Measurements from ENCODE around the gene WDR45B.

The WDR45B gene

DNA sequence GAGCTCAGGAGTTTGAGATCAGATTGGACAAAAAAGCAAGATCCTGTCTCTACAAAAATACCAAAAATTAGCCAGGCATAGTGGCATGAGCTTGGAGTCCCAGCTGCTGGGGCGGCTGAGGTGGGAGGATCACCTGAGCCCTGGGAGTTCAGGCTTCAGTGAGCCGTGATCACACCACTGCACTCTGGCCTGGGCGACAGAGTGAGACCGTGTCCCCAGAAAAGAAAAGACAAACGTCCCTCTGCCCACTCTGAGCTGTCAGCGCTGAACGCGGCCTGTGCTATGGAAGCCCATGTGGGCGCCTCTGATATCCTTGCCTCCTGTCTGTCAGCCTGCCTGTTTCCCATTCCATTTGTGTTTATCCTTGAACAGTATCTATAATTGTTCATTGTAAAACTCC lies 78.0 kb downstream of the WDR45B start:
- TF ChIP-seq, protein P1, sequence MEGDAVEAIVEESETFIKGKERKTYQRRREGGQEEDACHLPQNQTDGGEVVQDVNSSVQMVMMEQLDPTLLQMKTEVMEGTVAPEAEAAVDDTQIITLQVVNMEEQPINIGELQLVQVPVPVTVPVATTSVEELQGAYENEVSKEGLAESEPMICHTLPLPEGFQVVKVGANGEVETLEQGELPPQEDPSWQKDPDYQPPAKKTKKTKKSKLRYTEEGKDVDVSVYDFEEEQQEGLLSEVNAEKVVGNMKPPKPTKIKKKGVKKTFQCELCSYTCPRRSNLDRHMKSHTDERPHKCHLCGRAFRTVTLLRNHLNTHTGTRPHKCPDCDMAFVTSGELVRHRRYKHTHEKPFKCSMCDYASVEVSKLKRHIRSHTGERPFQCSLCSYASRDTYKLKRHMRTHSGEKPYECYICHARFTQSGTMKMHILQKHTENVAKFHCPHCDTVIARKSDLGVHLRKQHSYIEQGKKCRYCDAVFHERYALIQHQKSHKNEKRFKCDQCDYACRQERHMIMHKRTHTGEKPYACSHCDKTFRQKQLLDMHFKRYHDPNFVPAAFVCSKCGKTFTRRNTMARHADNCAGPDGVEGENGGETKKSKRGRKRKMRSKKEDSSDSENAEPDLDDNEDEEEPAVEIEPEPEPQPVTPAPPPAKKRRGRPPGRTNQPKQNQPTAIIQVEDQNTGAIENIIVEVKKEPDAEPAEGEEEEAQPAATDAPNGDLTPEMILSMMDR (conservative IDR thresholded peaks at IDR 0.05; ENCODE audit: low read depth, low read length): no peak
- H3K4me3 ChIP-seq (ENCODE audit: low read depth, low read length): no peak overlapping the region
- no peak for DNase-seq (ENCODE audit: low read depth)

DNA sequence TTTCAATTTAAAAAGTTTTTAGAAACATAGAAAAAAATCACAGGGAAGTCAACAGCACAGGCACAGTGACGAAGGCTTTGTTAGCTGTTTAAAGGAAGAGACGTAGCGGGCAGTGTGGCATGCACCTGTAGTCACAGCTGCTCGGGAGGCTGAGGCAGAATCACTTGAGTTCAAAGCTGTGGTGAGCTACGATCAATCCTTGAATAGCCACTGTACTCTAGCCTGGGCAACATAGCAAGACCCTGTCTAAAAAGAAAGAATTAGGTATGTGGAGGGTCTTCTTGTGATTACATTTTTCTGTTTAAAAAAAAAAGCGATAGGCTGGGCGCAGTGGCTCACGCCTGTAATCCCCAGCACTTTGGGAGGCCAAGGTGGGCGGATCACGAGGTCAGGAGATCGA lies 78.6 kb downstream of the WDR45B start:
- H3K4me3 ChIP-seq (ENCODE audit: low read depth, low read length): no peak overlapping the region
- DNase-seq (ENCODE audit: low read depth): no peak
- TF ChIP-seq, protein P1 (conservative IDR thresholded peaks at IDR 0.05; ENCODE audit: low read depth, low read length): no peak

- DNase-seq (ENCODE audit: low read depth): peak; percentile 36
- TF ChIP-seq, protein P1 (conservative IDR thresholded peaks at IDR 0.05; ENCODE audit: low read depth, low read length): no peak
These were observed 79.2 kb downstream of the WDR45B start for GRCh38 chr17:82568997-82569393.

DNA sequence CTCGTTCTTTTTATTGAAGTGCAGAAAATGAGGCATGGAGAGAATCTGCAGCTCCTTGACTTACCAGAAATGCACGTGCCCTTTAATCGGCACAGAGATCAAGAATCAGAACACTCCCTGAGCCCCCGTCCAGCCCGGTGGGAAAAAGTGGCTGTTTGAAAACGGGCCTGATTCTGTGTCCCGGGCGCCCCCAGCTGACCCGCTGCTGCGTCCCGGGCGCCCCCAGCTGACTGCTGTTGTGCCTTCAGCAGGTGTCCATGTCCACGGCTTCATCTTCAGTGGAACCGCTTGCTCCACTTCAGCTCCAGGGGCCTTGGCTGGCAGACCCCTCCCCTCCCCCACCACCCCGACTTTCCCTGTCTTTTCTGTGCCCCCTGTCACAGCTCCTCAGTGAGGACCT lies 81.0 kb downstream of the WDR45B start:
- H3K4me3 ChIP-seq (ENCODE audit: low read depth, low read length): no peak overlapping the region
- no peak for DNase-seq (ENCODE audit: low read depth)
- TF ChIP-seq, protein P1 (conservative IDR thresholded peaks at IDR 0.05; ENCODE audit: low read depth, low read length): no peak

More at GRCh38 chr17:82568997-82569393, 79.2 kb downstream of the WDR45B start:
- no peak overlapping the region for H3K4me3 ChIP-seq (ENCODE audit: low read depth, low read length)

DNA sequence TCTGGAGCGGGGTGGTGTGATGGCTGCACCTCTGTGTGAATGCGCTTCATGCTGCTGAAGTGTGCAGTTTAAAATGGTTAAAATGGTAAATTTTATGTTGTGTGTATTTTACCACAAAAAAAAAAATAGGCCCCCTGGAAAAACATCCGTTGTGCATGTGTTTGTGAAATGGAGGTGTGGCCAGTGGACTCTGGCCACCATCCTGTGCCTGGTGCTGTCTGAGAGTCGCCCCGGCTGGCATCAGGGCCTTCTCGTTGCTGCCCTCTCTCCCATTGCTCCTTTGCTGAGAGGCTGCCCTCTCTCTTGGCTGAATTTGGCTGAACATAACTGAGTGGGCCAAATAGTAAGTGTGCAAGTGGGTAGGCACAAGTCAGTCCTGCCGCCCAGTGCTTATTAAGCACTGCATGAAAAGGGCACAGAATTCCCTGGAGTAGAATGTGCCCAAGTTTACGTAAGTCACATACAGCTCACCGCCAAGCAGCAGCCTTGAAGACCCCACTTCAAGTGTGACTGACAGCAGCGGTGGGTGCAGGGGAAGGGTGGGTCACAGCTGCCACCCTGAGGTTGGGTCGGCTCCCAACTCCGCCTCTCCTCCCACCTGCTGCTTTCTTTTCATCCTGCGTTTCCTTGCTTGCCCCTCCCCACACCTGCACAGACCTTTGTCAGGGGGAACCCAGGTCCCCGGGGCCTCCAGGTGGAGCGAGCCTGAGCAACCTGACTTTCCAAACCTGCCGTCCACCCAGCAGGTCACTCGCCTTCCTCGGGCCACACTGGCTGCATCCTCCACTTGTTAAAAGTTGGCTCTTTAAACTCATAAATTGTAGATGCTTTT lies 81.9 kb downstream of the WDR45B start:
- TF ChIP-seq, protein P1 (conservative IDR thresholded peaks at IDR 0.05; ENCODE audit: low read depth, low read length): no peak
- DNase-seq (ENCODE audit: low read depth): no peak
- H3K4me3 ChIP-seq (ENCODE audit: low read depth, low read length): no peak overlapping the region

GRCh38 chr17:82565551-82565950 lies 82.7 kb downstream of the WDR45B start:
- no peak overlapping the region for H3K4me3 ChIP-seq (ENCODE audit: low read depth, low read length)
- peak; percentile 37 for DNase-seq (ENCODE audit: low read depth)
- TF ChIP-seq, protein P1 (conservative IDR thresholded peaks at IDR 0.05; ENCODE audit: low read depth, low read length): no peak

Data from choroid plexus epithelial cell (primary cell).